ENCODE data around the gene SALL3.

SALL3 gene

DNA sequence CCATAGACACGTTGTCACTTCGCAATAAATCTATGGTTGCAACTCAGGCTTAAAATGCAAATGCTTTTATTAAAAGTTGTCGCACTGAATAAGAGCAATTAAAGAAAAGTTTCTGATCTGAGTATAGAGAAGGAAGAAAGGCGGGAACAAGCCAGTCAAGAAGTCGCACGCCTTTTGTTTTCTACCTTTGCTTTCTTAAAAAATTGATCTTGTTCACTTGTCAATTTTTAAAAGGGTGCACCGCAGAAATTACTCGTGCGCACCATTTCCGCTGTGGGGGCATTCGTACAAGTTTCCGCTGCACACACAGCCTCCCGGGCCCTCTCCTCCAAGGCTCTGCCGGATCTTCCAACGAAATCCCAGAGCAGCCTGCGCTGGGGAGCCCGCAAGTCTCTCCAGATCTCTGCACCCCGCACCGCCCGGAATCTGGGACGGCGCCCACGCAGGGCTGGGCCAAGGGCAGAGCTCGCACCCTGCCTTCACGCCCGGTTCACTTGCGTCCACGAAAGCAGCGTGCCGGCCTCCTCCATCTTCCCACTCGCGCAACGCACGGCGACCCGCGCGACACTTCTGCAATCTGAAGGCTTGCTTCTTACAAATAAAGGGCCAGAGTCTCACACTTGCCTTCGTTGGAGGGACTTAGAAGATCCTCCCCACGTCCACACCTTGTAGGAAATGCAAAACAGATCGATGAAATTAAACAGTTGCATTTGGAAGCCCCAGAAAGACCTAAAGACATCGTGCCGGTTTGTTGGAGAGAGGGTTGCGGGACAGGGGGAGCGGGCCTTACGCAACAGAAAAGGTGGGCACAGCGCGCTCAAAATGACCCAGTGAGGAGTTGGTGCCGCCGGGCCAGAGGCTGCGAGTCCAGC lies 2.6 kb upstream of the SALL3 start:
- Histone ChIP-seq H3K4me1 (ENCODE audit: control insufficient read depth, insufficient read depth, low read length) (no peaks in the 10 kb centered on the region), H3K9ac (ENCODE audit: low read length) (no peak overlapping the region), H3K36me3 (ENCODE audit: control insufficient read depth, insufficient read depth, low read length) (no peaks in the 10 kb centered on the region), H3K9me3 (ENCODE audit: control insufficient read depth, low read length) (no peaks in the 10 kb centered on the region), H3K27me3 (ENCODE audit: control insufficient read depth, insufficient read depth, low read length) (peaks cover 74% of the 10 kb centered on the region), H3K4me3 (ENCODE audit: low read length) (no peak overlapping the region)

DNA sequence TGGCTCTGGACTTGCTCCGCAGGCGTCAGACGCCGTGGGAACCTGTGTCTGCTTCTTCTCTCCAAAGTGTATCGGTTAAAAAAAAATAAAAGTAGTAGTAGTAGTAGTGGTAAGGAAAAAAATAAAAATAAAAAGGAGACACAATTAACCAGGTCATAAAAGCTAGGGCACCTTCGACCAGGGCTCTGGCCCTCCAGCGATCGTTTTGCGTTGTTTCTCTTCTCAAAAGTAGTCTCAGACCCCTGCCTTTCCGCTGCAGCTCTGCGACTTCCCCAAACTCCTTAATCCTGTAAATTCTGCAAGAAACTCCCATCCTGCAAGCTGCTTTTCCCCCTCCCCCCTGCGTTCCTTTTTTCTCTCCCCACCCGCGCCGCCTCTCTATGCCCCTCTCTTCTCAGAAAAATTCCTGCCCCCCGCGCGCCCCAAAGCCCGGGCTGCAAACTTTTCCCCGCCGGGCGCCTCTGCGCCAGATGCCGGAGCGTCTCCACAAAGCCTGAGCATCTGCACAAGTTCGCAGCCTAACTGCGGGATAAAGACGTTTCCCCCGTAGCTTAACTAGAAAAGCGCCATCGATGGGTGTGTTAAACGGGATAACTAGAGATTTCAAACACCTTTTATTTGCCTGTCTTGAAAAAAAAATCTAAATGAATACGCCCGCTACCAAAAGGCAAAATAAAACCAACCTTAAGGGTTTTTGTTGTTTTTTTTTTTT lies 1.8 kb upstream of the SALL3 start:
- H3K4me3 ChIP-seq (ENCODE audit: low read length), result no peak overlapping the region
- H3K9me3 ChIP-seq (ENCODE audit: control insufficient read depth, low read length), result no peaks in the 10 kb centered on the region
- no peaks in the 10 kb centered on the region for H3K36me3 ChIP-seq (ENCODE audit: control insufficient read depth, insufficient read depth, low read length)
- H3K9ac ChIP-seq (ENCODE audit: low read length), result no peak overlapping the region
- H3K4me1 ChIP-seq (ENCODE audit: control insufficient read depth, insufficient read depth, low read length), result no peaks in the 10 kb centered on the region
- H3K27me3 ChIP-seq (ENCODE audit: control insufficient read depth, insufficient read depth, low read length), result peaks cover 74% of the 10 kb centered on the region

DNA sequence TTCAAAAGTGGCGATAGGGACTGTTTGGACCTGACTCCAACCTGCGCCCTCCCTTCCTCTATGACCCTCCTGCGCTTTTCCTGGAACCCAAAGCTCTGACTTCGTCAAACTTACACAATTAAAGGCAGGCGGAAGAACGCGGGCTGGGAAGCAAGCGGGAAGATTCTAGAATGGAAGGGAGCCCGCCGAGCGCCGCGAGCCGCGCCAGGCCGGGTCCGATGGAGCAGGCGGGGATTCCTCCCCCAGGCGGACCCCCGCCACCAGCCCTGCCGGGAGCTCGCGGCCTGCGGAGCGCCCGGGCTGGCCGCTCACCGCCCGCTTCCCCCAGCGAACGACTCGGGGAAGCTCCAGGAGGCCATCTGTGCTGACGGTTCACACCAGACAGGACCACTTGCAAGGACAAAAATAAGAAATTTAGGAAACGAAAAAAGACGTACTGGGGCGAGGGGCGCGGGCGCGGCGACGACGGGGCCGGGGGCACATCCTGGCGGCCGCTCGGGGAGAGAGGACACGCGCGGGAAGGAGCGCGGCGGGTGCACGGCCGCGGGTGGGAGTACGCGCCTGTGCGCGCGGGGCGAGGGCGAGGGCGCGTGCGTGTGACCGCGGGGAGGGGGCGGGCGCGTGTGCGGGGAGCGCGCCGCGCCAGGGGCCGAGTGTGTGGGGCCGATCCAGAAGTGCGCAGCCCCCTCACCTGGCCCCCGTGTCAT lies 1.1 kb upstream of the SALL3 start:
- Histone ChIP-seq H3K36me3 (ENCODE audit: control insufficient read depth, insufficient read depth, low read length) (no peaks in the 10 kb centered on the region), H3K4me3 (ENCODE audit: low read length) (no peak overlapping the region), H3K9me3 (ENCODE audit: control insufficient read depth, low read length) (no peaks in the 10 kb centered on the region), H3K27me3 (ENCODE audit: control insufficient read depth, insufficient read depth, low read length) (peaks cover 70% of the 10 kb centered on the region), H3K4me1 (ENCODE audit: control insufficient read depth, insufficient read depth, low read length) (no peaks in the 10 kb centered on the region), H3K9ac (ENCODE audit: low read length) (no peak overlapping the region)

DNA sequence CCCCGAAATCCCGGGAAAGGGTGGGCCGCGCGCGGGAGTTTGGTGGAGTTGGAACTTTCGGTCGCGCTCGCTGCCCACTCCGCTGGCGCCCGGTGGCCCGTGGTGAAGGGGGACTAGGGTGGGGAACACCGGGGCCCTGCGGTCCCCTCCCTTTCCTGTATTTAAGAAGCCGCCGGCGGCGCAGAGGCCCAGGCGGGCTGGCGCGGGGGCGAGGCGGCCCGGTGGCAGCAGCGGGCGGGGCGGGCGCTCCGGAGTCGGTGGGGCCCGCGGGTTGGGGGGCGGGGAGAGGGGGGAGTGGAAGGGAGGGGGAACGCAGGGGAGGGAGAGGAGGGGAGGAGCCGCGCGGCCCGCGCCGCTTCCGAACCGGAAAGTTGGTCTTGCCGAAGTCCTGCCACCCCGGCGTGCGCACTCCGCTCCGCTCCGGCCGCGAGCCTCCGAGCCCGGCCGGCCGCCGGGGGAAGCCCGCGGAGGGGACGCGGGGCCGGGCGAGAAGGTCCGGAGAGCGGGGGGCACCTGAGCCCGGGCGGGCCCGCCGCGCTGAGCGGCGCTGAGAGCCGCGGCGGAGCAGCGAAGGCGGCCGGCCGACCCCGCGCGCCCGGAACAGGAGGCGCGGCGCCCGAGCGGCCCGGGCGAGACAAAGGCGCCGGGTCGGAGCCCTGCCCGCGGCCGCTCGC lies 425 bp upstream of the SALL3 start:
- H3K27me3 ChIP-seq (ENCODE audit: control insufficient read depth, insufficient read depth, low read length), result peaks cover 70% of the 10 kb centered on the region
- H3K4me3 ChIP-seq (ENCODE audit: low read length), result no peak overlapping the region
- no peak overlapping the region for H3K9ac ChIP-seq (ENCODE audit: low read length)
- H3K36me3 ChIP-seq (ENCODE audit: control insufficient read depth, insufficient read depth, low read length), result no peaks in the 10 kb centered on the region
- H3K9me3 ChIP-seq (ENCODE audit: control insufficient read depth, low read length), result no peaks in the 10 kb centered on the region
- no peaks in the 10 kb centered on the region for H3K4me1 ChIP-seq (ENCODE audit: control insufficient read depth, insufficient read depth, low read length)

DNA sequence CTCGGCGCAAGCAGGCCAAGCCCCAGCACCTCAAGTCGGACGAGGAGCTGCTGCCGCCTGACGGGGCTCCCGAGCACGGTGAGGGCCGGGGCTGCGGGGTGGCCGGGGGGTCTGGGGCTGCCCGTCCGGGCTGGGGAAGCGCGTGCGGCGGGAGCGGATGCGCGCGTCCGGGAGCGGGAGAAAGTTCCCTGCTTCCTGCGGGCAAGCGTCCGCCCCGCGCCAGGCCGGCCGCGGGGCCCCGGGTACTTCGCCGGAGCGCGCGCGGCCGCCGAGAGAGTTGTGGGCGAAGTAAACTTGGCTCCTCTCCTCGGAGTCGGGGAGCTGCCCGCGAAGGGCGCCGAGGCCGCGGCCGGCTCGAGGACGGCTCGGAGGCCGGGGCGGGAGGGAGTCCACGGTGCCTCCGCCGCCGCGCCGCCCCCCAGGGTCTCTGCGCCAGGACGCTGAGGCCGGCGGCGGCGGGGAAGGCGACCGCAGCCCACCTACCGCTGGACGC lies 707 bp downstream of the SALL3 start:
- Histone ChIP-seq H3K4me1 (ENCODE audit: control insufficient read depth, insufficient read depth, low read length) (no peaks in the 10 kb centered on the region), H3K9me3 (ENCODE audit: control insufficient read depth, low read length) (no peaks in the 10 kb centered on the region), H3K4me3 (ENCODE audit: low read length) (no peak overlapping the region), H3K36me3 (ENCODE audit: control insufficient read depth, insufficient read depth, low read length) (no peaks in the 10 kb centered on the region), H3K27me3 (ENCODE audit: control insufficient read depth, insufficient read depth, low read length) (peaks cover 68% of the 10 kb centered on the region), H3K9ac (ENCODE audit: low read length) (no peak overlapping the region)

DNA sequence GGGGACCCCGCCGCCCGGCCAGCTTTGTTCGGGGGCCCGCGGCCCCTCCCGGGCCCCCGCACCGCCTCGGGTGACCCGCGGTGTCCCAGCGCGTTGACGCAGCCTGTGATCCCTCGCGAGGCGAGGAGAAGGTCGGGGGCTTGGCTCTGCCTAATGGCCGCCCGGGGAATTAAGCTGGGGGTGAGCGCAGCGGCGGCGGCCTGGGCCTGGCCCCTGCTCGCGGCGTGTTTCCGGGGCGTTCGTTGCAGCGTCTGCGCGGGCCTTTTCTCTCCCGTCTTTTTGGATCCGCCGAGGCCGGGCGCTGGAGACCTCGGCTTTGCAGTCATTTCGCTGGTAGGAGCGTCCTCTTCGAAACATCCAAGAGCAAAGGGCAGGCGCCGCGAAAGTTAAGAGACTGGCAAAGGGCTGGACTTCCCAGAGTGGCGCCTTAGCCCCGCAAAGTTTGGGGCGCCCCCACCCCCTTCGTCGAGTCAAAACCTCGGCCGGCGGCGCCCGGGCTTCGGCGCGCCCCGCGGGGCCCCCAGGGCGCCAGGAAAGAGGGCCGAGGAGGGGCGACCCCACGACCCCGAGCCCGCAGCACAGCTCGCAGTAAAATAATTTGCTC lies 1.3 kb downstream of the SALL3 start:
- H3K9ac ChIP-seq (ENCODE audit: low read length), result no peak overlapping the region
- H3K4me3 ChIP-seq (ENCODE audit: low read length), result no peak overlapping the region
- no peaks in the 10 kb centered on the region for H3K4me1 ChIP-seq (ENCODE audit: control insufficient read depth, insufficient read depth, low read length)
- no peaks in the 10 kb centered on the region for H3K36me3 ChIP-seq (ENCODE audit: control insufficient read depth, insufficient read depth, low read length)
- H3K27me3 ChIP-seq (ENCODE audit: control insufficient read depth, insufficient read depth, low read length), result peaks cover 68% of the 10 kb centered on the region
- H3K9me3 ChIP-seq (ENCODE audit: control insufficient read depth, low read length), result no peaks in the 10 kb centered on the region

DNA sequence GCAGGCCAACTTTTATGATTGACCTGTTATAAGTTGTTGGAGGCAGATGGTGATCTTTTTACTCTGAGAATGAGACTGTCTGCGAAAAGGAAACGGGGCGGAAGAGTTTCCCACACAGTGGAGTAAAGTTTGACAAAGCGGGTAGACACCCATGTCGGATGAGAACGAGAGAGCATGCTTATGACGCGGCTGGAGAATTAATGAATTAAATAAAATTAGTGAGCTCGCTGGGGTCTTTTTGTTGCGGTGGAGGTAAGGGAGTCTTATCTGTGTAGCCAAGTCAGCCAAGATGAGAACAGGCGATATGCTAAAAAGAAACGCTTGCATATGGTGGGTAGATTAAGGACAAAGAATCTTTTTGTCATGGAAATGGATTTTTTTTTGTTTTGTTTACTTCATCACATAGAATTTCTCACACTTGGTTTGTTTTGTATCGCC lies 1.8 kb downstream of the SALL3 start:
- Histone ChIP-seq H3K9ac (ENCODE audit: low read length) (no peak overlapping the region), H3K9me3 (ENCODE audit: control insufficient read depth, low read length) (no peaks in the 10 kb centered on the region), H3K4me1 (ENCODE audit: control insufficient read depth, insufficient read depth, low read length) (no peaks in the 10 kb centered on the region), H3K27me3 (ENCODE audit: control insufficient read depth, insufficient read depth, low read length) (peaks cover 71% of the 10 kb centered on the region), H3K4me3 (ENCODE audit: low read length) (no peak overlapping the region), H3K36me3 (ENCODE audit: control insufficient read depth, insufficient read depth, low read length) (no peaks in the 10 kb centered on the region)

DNA sequence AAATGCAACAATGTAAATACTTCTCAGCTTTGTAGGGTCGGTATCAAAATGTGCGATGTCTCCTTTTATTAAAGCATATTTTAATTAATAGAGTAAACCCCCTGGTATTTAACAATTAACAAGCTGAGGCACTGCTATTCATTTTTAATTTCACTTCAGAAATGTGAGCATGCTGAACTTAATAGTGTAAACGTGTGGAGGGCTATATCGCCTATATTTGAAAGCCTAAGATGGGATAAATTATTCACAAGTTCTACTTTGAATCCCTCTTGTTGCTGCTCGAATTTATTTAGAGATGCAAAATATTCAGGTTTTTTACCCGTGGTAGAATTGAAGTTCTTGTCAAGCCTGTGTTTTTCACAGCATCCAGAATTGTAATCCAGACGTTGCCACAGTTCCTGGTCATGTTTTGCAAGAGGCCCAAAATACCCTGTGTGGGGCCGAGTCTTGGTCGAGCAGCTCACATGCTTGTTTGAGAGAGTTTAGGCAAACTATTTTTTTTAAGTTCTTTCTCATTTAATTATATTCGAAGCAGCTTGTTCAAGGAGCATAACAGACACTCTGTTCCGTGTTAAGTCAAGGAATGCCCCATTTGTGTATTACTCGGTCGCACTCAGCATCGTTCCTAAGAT lies 2.5 kb downstream of the SALL3 start:
- no peaks in the 10 kb centered on the region for H3K36me3 ChIP-seq (ENCODE audit: control insufficient read depth, insufficient read depth, low read length)
- no peaks in the 10 kb centered on the region for H3K9me3 ChIP-seq (ENCODE audit: control insufficient read depth, low read length)
- peaks cover 70% of the 10 kb centered on the region for H3K27me3 ChIP-seq (ENCODE audit: control insufficient read depth, insufficient read depth, low read length)
- H3K9ac ChIP-seq (ENCODE audit: low read length), result no peak overlapping the region
- H3K4me3 ChIP-seq (ENCODE audit: low read length), result no peak overlapping the region
- H3K4me1 ChIP-seq (ENCODE audit: control insufficient read depth, insufficient read depth, low read length), result no peaks in the 10 kb centered on the region

DNA sequence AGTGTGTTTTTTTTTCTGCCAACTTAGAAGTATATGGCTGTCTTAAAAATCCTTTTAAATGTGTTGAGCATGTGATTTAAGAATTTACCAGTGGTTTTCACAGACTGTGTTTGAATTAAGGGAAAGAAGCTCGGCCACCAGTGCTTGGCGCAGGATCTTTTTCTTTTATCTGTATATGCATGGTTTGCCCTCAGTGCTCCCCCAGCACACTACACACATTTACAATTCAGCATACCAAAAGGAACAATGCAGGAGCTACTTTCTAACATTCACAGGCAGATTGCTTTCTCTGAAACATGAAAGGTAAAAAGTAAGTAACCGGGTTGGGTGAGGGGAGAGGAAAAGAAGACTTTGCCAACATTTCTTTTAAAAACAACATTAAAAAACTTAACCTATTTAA lies 3.9 kb downstream of the SALL3 start:
- no peaks in the 10 kb centered on the region for H3K9me3 ChIP-seq (ENCODE audit: control insufficient read depth, low read length)

DNA sequence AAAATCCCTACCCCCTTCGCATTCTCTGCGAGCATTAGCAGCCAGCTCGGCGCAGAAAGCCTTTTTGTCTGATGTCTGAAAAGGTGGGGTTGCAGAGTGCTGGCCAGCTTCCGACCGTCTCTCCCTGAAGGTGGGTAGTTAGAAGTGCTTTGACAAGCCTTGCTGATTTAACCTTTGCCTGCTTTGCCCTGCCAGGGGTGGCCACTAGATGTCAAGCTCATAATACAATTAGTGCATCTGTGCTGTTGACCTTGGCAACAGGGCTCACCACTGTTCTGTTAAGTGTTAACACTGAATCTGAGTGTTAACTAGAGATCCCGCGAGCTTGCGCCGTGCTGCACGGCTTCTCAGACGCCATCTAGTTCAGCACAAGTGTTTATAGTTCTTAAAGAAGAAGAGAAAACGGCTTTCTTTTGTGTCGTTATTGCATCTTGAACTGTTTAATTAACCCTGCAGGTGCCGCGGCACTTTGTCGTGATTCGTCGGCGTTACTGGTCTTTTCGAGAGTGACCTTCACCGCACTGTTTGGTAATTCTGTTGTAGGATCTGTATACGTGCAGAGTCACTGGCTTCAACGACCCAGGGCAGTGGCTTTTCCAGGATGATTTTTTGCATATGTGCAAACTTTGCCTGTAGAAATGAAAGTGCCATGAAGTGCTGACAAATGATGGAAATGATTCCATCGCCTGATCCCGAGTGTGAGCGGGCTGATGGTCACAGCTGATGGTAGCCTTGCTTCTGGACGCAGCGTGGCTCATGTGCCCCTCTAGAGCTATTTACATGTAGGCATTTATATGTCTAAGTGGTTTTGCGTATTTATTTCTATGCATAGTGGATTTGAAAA lies 5.5 kb downstream of the SALL3 start:
- H3K36me3 ChIP-seq (ENCODE audit: control insufficient read depth, insufficient read depth, low read length), result no peaks in the 10 kb centered on the region
- peaks cover 61% of the 10 kb centered on the region for H3K27me3 ChIP-seq (ENCODE audit: control insufficient read depth, insufficient read depth, low read length)
- H3K4me1 ChIP-seq (ENCODE audit: control insufficient read depth, insufficient read depth, low read length), result no peaks in the 10 kb centered on the region
- no peaks in the 10 kb centered on the region for H3K9me3 ChIP-seq (ENCODE audit: control insufficient read depth, low read length)
- no peak overlapping the region for H3K4me3 ChIP-seq (ENCODE audit: low read length)
- no peak overlapping the region for H3K9ac ChIP-seq (ENCODE audit: low read length)

More for the DNA sequence above, 3.9 kb downstream of the SALL3 start:
- no peaks in the 10 kb centered on the region for H3K4me1 ChIP-seq (ENCODE audit: control insufficient read depth, insufficient read depth, low read length)
- H3K27me3 ChIP-seq (ENCODE audit: control insufficient read depth, insufficient read depth, low read length), result peaks cover 62% of the 10 kb centered on the region
- no peaks in the 10 kb centered on the region for H3K36me3 ChIP-seq (ENCODE audit: control insufficient read depth, insufficient read depth, low read length)
- no peak overlapping the region for H3K4me3 ChIP-seq (ENCODE audit: low read length)
- no peak overlapping the region for H3K9ac ChIP-seq (ENCODE audit: low read length)
